GM19025 (cell line): ENCODE measurements around the gene ADAM12.

ENCODE experiments used
- ATAC-seq: cut with Tn5 transposase; IDR thresholded peaks from one replicate; pipeline ENCODE4 v1.9.1; 2021; ENCODE audit warnings: mild to moderate bottlenecking, low read depth, moderate library complexity; ENCODE audit not compliant: unreplicated experiment

The ADAM12 gene

DNA sequence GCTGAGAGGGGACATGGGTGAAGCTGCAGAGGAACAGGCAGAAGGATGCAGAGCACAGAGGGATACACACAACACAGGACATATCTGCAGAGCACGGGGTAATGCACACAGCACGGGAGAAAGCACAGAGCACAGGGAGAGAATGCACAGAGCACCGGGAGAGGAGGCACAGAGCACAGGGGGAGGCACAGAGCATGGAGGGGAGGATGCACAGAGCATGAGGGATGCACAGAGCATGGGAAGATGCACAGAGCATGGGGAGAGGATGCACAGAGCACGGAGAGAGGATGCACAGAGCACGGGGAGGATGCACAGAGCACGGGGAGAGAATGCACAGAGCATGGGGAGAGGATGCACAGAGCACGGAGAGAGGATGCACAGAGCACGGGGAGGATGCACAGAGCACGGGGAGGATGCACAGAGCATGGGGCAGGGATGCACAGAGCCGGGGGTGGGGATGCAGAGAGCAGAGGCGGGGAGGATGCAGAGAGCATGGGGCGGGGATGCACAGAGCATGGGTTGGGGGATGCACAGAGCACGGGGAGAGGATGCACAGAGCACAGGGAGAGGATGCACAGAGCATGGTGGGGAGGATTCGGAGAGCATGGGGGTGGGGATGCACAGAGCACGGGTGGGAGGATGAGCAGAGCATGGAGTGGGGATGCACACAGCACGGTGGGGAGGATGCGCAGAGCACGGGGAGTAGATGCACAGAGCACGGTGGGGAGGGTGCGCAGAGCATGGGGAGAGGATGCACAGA, 230.0 kb downstream of the ADAM12 start:
- ATAC-seq = no peak

DNA sequence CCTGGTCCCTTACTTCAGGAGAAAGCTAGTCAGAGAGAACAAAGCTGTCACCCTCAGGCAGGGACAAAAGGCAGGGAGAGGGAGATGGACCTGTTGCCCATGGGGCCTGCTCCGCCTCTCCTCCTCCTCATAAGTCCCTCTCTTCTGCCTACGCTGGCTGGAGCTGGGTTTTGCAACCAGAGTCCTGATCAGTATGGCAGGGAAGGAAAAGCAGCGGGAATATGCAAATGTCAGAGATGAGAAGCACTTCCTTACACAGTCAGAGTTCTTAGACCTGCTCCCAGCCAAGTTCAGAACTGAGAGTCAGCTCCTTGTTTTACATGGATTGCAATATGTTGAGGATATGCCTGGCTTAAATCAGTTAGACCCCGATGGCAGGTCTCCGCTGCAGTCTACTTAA, 231.1 kb downstream of the ADAM12 start:
- ATAC-seq = no peak

DNA sequence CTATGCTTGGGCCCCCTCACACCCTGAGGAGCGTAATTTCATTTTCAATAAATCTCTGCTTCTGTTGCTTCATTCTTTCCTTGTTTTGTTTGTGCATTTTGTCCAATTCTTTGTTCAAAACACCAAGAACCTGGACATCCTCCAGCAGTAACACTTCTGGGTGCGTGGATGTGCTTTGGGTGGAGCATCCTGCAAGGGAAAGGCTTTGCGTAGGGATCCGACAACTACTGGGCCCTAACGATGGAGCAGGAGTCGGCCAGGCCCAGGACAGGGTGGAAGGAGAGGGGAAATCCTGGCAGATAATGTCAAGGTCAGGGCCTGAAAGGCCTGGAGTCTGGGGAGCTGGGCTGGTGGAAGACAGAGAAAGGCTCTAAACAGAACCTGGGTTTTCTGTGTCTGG, 231.8 kb downstream of the ADAM12 start:
- ATAC-seq = no peak

- ATAC-seq = no peak
These were observed 232.3 kb downstream of the ADAM12 start for GRCh38 chr10:126156012-126156411.

- no peak for ATAC-seq
These were observed 232.7 kb downstream of the ADAM12 start for GRCh38 chr10:126155528-126155927.

- ATAC-seq = no peak
These were observed 234.3 kb downstream of the ADAM12 start for GRCh38 chr10:126153711-126154628.

- no peak for ATAC-seq
These were observed 240.2 kb downstream of the ADAM12 start for GRCh38 chr10:126147866-126148587.

- ATAC-seq = no peak
These were observed 241.5 kb downstream of the ADAM12 start for GRCh38 chr10:126146771-126147170.

GRCh38 chr10:126143117-126143516, 245.2 kb downstream of the ADAM12 start:
- no peak for ATAC-seq

DNA sequence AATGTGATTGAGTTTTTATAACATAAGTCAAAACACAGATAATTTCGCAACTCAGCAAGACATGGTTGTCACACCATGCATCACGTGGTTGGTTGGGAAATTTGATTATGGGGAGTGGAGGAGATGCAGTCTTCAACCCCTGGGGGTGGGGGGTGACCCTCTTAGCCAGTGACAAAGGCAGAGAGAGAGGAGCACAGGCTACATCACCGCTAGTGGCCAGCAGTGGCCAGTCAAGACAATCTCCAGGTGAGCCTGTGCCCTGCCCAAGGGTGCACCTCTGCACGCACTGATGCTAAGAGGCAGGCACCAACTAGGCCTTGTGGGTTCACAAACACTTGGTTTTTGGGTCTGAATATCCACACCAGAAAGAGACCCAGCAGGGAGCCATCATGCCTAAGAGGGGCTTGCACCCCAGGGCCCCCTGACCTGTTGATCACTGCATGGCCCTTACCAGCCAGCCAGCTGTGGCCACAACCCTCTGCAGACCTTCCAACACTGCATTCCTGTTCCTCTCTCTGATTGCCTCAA, 247.5 kb downstream of the ADAM12 start:
- ATAC-seq = no peak

DNA sequence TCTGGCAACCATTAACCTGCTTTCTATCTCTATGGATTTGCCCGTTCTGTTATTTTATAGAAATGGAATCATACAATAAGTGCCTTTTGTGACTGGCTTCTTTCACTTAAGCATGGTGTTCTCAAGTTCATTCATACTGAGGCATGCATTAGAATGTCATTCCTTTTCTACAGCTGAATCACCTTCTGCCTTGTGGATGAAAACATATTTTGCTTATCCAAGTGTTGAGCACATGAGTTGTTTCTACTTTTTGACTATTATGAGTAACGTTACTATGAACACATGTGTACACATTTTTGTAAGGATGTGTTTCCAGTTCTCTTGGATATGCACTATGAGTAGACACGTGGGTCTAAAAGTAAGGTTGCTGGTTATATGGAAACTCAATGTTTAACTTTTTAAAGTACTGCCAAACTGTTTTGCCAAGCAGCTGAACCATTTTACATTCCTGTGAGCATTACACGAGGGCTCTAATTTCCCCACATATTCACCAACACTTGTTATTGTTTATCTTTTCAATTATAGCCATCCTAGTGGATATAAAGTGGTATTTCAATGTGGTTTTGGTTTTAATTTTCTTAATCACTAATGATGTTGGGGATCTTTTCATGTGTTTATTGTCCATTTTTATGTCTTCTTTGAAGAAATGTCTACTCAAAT, 250.6 kb downstream of the ADAM12 start:
- no peak for ATAC-seq

DNA sequence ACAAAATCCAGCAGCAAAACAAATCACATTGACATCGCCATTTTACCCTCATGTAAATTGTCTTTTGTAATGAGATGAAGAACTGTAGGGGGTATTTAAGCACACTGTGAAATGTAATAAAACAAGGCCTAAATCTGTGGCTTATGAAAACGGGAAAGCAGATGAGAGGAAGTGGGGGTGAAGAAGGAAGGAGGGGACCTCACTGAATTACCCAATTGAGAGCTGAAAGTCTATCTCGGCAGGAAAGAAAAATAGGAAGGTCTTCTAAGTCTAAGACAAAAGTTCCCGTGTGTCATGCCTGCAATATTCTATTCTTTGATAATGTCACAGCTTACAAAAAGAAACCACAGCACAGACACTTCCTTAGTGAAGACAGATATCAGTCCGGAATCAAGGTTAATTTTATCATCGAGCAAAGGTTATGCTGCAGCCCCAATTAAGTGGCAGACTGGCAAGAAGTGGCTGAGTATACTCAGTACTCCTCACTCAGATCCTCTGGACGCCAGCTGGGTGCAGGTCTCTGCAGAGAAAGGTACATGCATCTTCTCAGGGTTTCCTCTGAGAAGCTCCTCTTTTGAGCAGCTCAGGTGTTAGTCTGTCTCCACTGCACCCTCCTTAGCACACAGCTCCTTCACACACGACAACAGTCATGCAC, 252.2 kb downstream of the ADAM12 start:
- ATAC-seq = no peak

DNA sequence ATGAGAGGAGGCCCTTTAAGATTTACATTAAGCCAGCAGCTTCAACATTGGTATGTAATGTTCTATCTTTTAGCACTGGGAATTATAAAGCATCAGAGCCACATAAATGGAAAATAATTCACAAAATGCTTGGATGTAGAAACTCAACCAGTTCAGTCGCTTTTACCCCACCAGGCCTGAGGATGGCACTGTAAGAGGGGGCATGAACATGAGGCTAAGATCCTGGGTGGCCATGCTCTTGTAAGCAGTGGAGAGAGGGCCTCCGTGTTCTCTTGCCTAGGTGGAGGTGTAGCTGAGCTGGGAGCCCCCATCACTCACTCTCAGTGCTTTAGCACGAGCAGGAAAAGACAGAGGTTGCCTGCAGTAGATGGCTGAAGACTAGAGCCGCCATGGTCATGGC, 253.1 kb downstream of the ADAM12 start:
- no peak for ATAC-seq

GRCh38 chr10:126133906-126134656, 254.2 kb downstream of the ADAM12 start:
- ATAC-seq = no peak

- ATAC-seq = no peak
These were observed 255.1 kb downstream of the ADAM12 start for GRCh38 chr10:126133082-126133620.

DNA sequence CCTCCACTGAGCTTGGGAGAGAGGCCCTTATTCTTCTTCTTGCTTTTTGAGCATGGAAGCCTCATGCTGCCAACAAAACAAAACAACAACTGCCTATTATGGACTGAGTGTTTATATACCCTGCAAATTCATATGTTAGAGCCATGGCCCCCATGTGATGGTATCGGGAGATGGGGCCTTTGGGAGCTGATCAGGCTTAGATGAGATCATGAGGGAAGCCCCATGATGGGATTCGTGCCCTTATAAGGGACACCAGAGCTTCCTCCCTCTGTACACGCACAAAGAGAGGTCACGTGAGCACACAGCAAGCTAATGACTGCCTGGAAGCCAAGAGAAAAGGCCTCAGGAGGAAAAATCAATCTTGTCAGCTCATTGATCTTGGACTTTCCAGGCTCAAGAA, 256.9 kb downstream of the ADAM12 start:
- no peak for ATAC-seq

GRCh38 chr10:126130271-126130710, 258.0 kb downstream of the ADAM12 start:
- ATAC-seq = no peak

DNA sequence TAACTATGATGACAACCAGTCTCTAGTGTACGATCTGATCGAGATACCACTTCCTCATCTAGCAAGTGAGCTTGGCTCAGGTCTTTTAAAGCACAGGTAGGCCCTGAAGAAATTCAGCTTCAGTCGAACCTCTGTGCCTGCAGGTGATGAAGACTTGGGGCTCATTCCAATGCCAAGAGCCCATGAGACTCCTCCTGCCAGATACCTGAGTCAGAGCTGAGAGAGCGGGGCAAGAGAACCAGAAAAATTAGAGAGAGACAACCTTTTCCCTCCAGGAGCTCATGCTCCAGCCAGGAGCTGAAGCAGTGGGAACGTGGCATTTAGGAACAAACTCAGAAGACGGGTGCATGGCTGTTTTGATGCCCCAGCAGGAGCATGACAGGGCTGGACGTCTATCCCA, 259.3 kb downstream of the ADAM12 start:
- ATAC-seq = no peak

DNA sequence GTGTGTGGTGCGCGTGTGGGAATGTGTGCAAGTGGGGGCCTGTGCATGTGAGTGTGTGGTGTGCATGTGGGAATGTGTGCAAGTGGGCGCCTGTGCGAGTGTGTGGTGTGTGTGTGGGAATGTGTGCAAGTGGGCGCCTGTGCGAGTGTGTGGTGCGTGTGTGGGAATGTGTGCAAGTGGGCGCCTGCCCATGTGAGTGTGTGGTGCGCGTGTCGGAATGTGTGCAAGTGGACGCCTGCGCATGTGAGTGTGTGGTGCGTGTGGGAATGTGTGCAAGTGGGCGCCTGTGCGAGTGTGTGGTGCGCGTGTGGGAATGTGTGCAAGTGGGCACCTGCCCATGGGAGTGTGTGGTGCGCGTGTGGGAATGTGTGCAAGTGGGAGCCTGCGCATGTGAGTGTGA, 259.7 kb downstream of the ADAM12 start:
- ATAC-seq = no peak
